IgD-negative memory B cell (primary cell): ENCODE data around the gene EBF3. TPM values are rescaled to one million over a fixed set of nuclear protein-coding genes. Genes with fewer than 3 reads are reported as not detected.

Experiments
- H3K27ac Mint-ChIP-seq, 3 donors: one replicate each; pipeline ENCODE4 v1.8.0; 2020 to 2022; ENCODE audit warnings: mild to moderate bottlenecking in 3 of 3, mixed read lengths in 3 of 3, moderate library complexity in 1 of 3
- H3K27me3 Mint-ChIP-seq: one replicate; pipeline ENCODE4 v1.8.0; 2021; ENCODE audit warnings: mixed read lengths
- H3K36me3 Mint-ChIP-seq: one replicate; pipeline ENCODE4 v1.8.0; 2020; ENCODE audit warnings: mild to moderate bottlenecking, mixed read lengths
- H3K4me1 Mint-ChIP-seq, 3 donors: one replicate each; pipeline ENCODE4 v1.8.0; 2020 to 2022; ENCODE audit warnings: mixed read lengths in 3 of 3, mild to moderate bottlenecking in 1 of 3
- H3K4me3 Mint-ChIP-seq, 4 donors: one replicate each; pipeline ENCODE4 v1.8.0; 2020 to 2022; ENCODE audit warnings: mild to moderate bottlenecking in 4 of 4, mixed read lengths in 4 of 4, moderate library complexity in 3 of 4
- H3K9me3 Mint-ChIP-seq, 3 donors: one replicate each; pipeline ENCODE4 v1.8.0; 2020 to 2021; ENCODE audit warnings: mixed read lengths in 3 of 3, mild to moderate bottlenecking in 1 of 3
- polyA plus RNA-seq: library from polyadenylated mRNA; unstranded; fragments of 300-500 nt; fragmentation: Illumina TruSeq; gene quantifications from one replicate; pipeline ENCODE4 v1.2.3, GENCODE V29; 2021

The EBF3 gene
- polyA plus RNA-seq, 1 donor from 2014 or later = not detected

- Mint-ChIP-seq H3K4me1 (no peaks in the 10 kb centered on the region), H3K27ac (no peak overlapping the region), H3K27me3 (no peaks in the 10 kb centered on the region), H3K4me3 (no peak overlapping the region), H3K9me3 (peaks cover 2 to 3% (median 2%) of the 10 kb centered on the region in 3 donors), H3K36me3 (peaks cover 3% of the 10 kb centered on the region)
Measured at GRCh38 chr10:129852829-129853561, 111.1 kb downstream of the EBF3 start.

- Mint-ChIP-seq H3K9me3 (peaks cover 2 to 3% (median 2%) of the 10 kb centered on the region in 3 donors), H3K4me1 (no peaks in the 10 kb centered on the region), H3K27ac (no peak overlapping the region), H3K4me3 (no peak overlapping the region), H3K36me3 (peaks cover 3% of the 10 kb centered on the region), H3K27me3 (no peaks in the 10 kb centered on the region)
Measured at GRCh38 chr10:129851941-129852640, 112.0 kb downstream of the EBF3 start.

GRCh38 chr10:129850790-129851189 is 113.3 kb downstream of the EBF3 start:
- Mint-ChIP-seq H3K9me3 (peaks cover 0 to 2% (median 0%) of the 10 kb centered on the region in 3 donors), H3K27me3 (no peaks in the 10 kb centered on the region)

GRCh38 chr10:129850316-129850715 is 113.8 kb downstream of the EBF3 start:
- Mint-ChIP-seq H3K4me1 (no peaks in the 10 kb centered on the region), H3K27me3 (no peaks in the 10 kb centered on the region), H3K4me3 (no peak overlapping the region), H3K9me3 (no peaks in the 10 kb centered on the region), H3K36me3 (no peaks in the 10 kb centered on the region), H3K27ac (no peak overlapping the region)

More at GRCh38 chr10:129850790-129851189, 113.3 kb downstream of the EBF3 start:
- H3K4me3 Mint-ChIP-seq = no peak overlapping the region
- H3K4me1 Mint-ChIP-seq = no peaks in the 10 kb centered on the region
- no peaks in the 10 kb centered on the region for H3K36me3 Mint-ChIP-seq
- no peak overlapping the region for H3K27ac Mint-ChIP-seq

DNA sequence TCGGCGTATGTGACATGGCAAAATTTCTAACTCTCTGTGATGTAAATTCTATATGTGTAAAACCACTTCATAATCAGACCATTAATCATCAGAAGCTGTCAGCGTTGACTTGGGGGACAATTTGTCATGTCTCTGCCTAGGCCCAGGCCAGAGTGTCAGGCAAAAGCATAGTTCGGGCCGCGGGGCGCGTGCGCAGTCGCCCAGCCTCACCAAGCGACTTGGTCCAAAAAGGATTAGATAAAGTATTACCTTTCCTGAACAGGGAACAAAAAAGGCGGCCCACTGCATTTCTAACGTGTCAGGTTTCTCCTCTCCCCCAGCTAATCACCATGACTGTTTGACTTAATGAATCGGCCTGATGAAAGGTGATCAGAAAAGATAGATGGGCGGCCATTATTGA is 114.2 kb downstream of the EBF3 start:
- Mint-ChIP-seq H3K4me3 (no peak overlapping the region), H3K36me3 (no peaks in the 10 kb centered on the region), H3K9me3 (no peaks in the 10 kb centered on the region), H3K27me3 (no peaks in the 10 kb centered on the region), H3K4me1 (no peaks in the 10 kb centered on the region), H3K27ac (no peak overlapping the region)

- no peak overlapping the region for H3K4me3 Mint-ChIP-seq
- no peaks in the 10 kb centered on the region for H3K4me1 Mint-ChIP-seq
- H3K27me3 Mint-ChIP-seq = no peaks in the 10 kb centered on the region
Measured at GRCh38 chr10:129849452-129849750, 114.7 kb downstream of the EBF3 start.

DNA sequence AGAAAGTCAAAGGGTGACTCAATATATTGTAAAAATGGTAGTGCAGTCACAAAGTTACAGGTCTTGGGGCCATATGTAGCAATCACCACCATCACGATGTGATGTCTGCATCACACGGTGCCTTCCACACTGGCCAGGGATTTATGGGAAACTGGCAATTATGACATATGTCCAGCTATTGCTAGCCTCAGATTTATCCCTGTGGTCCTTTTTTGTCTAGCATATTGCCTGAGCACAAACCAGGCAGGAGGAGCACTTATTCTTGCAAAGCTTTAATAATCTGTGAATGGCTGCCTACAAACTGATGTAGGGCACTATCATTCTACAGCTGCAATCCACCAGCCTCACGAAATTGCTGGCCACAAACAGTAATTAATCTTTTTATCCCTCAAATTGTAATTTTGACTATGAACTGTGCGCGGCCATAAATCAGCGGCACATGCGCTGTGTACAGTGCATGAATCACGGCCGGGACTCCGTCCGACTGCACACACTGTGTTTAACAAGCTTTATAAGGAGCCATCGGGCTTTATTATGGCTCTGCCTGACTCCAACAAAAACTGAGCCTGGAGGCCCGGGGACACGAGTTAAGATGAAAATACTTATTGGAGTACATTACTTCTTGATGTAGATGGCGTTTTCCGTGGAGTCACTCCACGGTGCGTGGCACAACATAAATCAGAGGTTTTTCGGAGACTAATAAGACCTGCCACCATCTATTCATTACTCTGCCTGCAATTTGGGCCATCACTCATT is 115.2 kb downstream of the EBF3 start:
- Mint-ChIP-seq H3K4me1 (no peaks in the 10 kb centered on the region), H3K9me3 (no peaks in the 10 kb centered on the region), H3K27me3 (no peaks in the 10 kb centered on the region), H3K4me3 (no peak overlapping the region), H3K27ac (no peak overlapping the region), H3K36me3 (no peaks in the 10 kb centered on the region)

More at GRCh38 chr10:129849452-129849750, 114.7 kb downstream of the EBF3 start:
- H3K9me3 Mint-ChIP-seq = no peaks in the 10 kb centered on the region
- H3K27ac Mint-ChIP-seq = no peak overlapping the region
- H3K36me3 Mint-ChIP-seq = no peaks in the 10 kb centered on the region

GRCh38 chr10:129847741-129848483 is 116.2 kb downstream of the EBF3 start:
- Mint-ChIP-seq H3K36me3 (no peaks in the 10 kb centered on the region), H3K27me3 (no peaks in the 10 kb centered on the region), H3K4me3 (no peak overlapping the region), H3K9me3 (no peaks in the 10 kb centered on the region), H3K4me1 (no peaks in the 10 kb centered on the region), H3K27ac (no peak overlapping the region)

GRCh38 chr10:129846991-129847391 is 117.1 kb downstream of the EBF3 start:
- no peak overlapping the region for H3K27ac Mint-ChIP-seq
- H3K27me3 Mint-ChIP-seq = no peaks in the 10 kb centered on the region
- peaks cover 1% of the 10 kb centered on the region for H3K36me3 Mint-ChIP-seq
- no peaks in the 10 kb centered on the region for H3K4me1 Mint-ChIP-seq
- H3K4me3 Mint-ChIP-seq = no peak overlapping the region
- no peaks in the 10 kb centered on the region for H3K9me3 Mint-ChIP-seq

DNA sequence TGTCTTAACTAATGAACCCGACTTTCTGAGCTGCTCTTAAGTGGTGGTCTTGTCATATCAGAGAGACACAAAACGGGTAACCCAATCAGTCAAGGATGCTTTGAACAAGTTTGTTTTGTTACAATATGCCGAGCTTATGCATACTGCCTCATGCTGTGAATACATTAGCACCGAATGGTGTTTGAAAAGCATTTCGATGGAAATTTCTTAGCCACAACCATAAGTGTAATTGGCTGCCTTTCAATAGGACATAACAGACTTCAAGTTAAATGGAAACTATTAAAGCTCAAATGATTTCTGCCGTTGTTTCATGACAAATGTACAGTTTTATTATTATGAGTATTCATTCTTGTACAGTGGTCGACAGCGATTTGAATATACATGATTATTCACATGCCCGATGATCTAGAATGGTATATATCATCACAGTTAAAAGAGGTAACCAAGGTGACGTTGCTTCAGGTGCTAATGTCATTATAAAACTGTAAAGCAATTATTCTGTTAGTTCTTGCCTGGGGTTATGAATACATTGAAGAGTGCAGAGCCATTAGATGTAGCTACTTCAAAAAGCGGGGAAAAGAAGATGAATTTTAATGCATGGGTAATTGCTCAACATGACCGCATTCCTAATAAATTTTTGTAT is 118.8 kb downstream of the EBF3 start:
- Mint-ChIP-seq H3K27ac (no peak overlapping the region), H3K27me3 (no peaks in the 10 kb centered on the region), H3K36me3 (peaks cover 1% of the 10 kb centered on the region), H3K4me1 (no peaks in the 10 kb centered on the region), H3K4me3 (no peak overlapping the region), H3K9me3 (no peaks in the 10 kb centered on the region)

DNA sequence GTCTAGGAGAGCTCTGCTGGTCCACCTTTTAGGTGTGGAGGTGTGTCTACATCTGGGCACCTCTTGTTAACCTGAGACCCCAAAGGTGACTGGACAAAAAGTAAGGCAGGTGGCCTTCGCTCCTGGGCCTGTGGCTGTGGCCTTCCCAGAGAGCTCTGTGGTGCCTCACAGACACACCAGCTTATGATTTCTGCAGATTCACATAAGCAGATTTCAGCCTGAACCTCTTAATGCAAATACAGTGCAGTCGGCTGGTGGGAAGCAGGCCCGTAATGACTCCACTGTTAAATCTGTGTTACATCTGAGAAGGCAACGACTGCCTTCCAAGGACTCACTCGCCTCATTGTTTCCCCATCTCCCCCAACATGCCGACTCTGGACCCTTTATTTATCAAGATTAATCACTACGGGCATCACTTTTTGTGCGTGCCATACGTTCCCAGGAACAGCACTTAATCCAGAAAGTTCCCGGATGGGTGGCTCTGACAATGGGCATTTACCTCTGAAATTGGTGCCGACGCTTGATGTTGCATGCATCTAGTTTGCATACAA is 119.8 kb downstream of the EBF3 start:
- no peaks in the 10 kb centered on the region for H3K9me3 Mint-ChIP-seq
- H3K4me3 Mint-ChIP-seq = no peak overlapping the region
- peaks cover 1% of the 10 kb centered on the region for H3K36me3 Mint-ChIP-seq
- no peak overlapping the region for H3K27ac Mint-ChIP-seq
- H3K27me3 Mint-ChIP-seq = no peaks in the 10 kb centered on the region
- H3K4me1 Mint-ChIP-seq = no peaks in the 10 kb centered on the region

GRCh38 chr10:129843702-129844101 is 120.4 kb downstream of the EBF3 start:
- Mint-ChIP-seq H3K4me3 (no peak overlapping the region), H3K27me3 (no peaks in the 10 kb centered on the region), H3K9me3 (no peaks in the 10 kb centered on the region), H3K27ac (no peak overlapping the region), H3K36me3 (peaks cover 1% of the 10 kb centered on the region), H3K4me1 (no peaks in the 10 kb centered on the region)

GRCh38 chr10:129843131-129843541 is 120.9 kb downstream of the EBF3 start:
- no peaks in the 10 kb centered on the region for H3K4me1 Mint-ChIP-seq
- no peaks in the 10 kb centered on the region for H3K27me3 Mint-ChIP-seq
- no peak overlapping the region for H3K4me3 Mint-ChIP-seq
- H3K27ac Mint-ChIP-seq = no peak overlapping the region
- no peaks in the 10 kb centered on the region for H3K9me3 Mint-ChIP-seq
- H3K36me3 Mint-ChIP-seq = peaks cover 1% of the 10 kb centered on the region

GRCh38 chr10:129842031-129842430 is 122.0 kb downstream of the EBF3 start:
- no peak overlapping the region for H3K27ac Mint-ChIP-seq
- no peak overlapping the region for H3K4me3 Mint-ChIP-seq
- H3K4me1 Mint-ChIP-seq = no peaks in the 10 kb centered on the region

More at GRCh38 chr10:129842031-129842430, 122.0 kb downstream of the EBF3 start:
- peaks cover 1% of the 10 kb centered on the region for H3K36me3 Mint-ChIP-seq
- H3K9me3 Mint-ChIP-seq = no peaks in the 10 kb centered on the region
- no peaks in the 10 kb centered on the region for H3K27me3 Mint-ChIP-seq
